Mucosa of rectum (tissue), 2 donors: ENCODE data around the gene COPS8.

Experiments used
- H3K27ac ChIP-seq, 2 donors: one replicate each; pipeline ENCODE4 v1.7.0; 2013; ENCODE audit warnings: inconsistent platforms in 2 of 2, low read depth in 2 of 2, low read length in 2 of 2
- H3K27me3 ChIP-seq, 2 donors: one replicate each; pipeline ENCODE4 v1.7.0; 2013; ENCODE audit warnings: low read length in 2 of 2; ENCODE audit not compliant: control insufficient read depth in 2 of 2, insufficient read depth in 2 of 2
- H3K36me3 ChIP-seq, 2 donors: one replicate each; pipeline ENCODE4 v1.7.0; 2013; ENCODE audit warnings: low read length in 2 of 2; ENCODE audit not compliant: control insufficient read depth in 2 of 2, insufficient read depth in 2 of 2
- H3K4me1 ChIP-seq, 2 donors: one replicate each; pipeline ENCODE4 v1.7.0; 2013; ENCODE audit warnings: low read length in 2 of 2, mild to moderate bottlenecking in 1 of 2; ENCODE audit not compliant: control insufficient read depth in 2 of 2, insufficient read depth in 2 of 2
- H3K4me3 ChIP-seq, 2 donors: one replicate each; pipeline ENCODE4 v1.7.0; 2013; ENCODE audit warnings: low read length in 2 of 2
- H3K9ac ChIP-seq, 2 donors: one replicate each; pipeline ENCODE4 v1.7.0; 2013; ENCODE audit warnings: low read length in 2 of 2, low read depth in 1 of 2, mild to moderate bottlenecking in 1 of 2
- H3K9me3 ChIP-seq, 2 donors: one replicate each; pipeline ENCODE4 v1.7.0; 2013; ENCODE audit warnings: low read length in 2 of 2; ENCODE audit not compliant: control insufficient read depth in 2 of 2
- donor health status: healthy.
- donor health status: Normal muscosa, but diverticular disease.

The COPS8 gene

GRCh38 chr2:237055386-237056100 is 30.1 kb upstream of the COPS8 start:
- H3K9ac ChIP-seq, result no peak overlapping the region
- H3K9me3 ChIP-seq, result no peaks in the 10 kb centered on the region
- H3K36me3 ChIP-seq, result no peaks in the 10 kb centered on the region
- no peak overlapping the region for H3K27ac ChIP-seq
- no peak overlapping the region for H3K4me3 ChIP-seq
- H3K4me1 ChIP-seq, result peaks cover 0 to 4% of the 10 kb centered on the region in 2 donors
- H3K27me3 ChIP-seq, result no peaks in the 10 kb centered on the region

- no peaks in the 10 kb centered on the region for H3K36me3 ChIP-seq
- no peak overlapping the region for H3K4me3 ChIP-seq
- H3K4me1 ChIP-seq, result peaks cover 0 to 4% of the 10 kb centered on the region in 2 donors
- no peaks in the 10 kb centered on the region for H3K9me3 ChIP-seq
- no peaks in the 10 kb centered on the region for H3K27me3 ChIP-seq
- H3K9ac ChIP-seq, result no peak overlapping the region
- no peak overlapping the region for H3K27ac ChIP-seq
Measured at GRCh38 chr2:237056287-237056875, 29.3 kb upstream of the COPS8 start.

- Histone ChIP-seq H3K4me1 (peaks cover 0 to 4% of the 10 kb centered on the region in 2 donors), H3K27me3 (no peaks in the 10 kb centered on the region), H3K4me3 (no peak overlapping the region), H3K36me3 (no peaks in the 10 kb centered on the region), H3K27ac (no peak overlapping the region), H3K9ac (no peak overlapping the region), H3K9me3 (no peaks in the 10 kb centered on the region)
Measured at GRCh38 chr2:237057107-237057506, 28.6 kb upstream of the COPS8 start.

GRCh38 chr2:237057893-237058300 is 27.8 kb upstream of the COPS8 start:
- no peaks in the 10 kb centered on the region for H3K36me3 ChIP-seq
- H3K9ac ChIP-seq, result no peak overlapping the region
- peak overlapping the region in 1 of 2 donors; percentile 23 for H3K27ac ChIP-seq
- H3K9me3 ChIP-seq, result no peaks in the 10 kb centered on the region
- no peaks in the 10 kb centered on the region for H3K27me3 ChIP-seq
- H3K4me3 ChIP-seq, result peak overlapping the region in 1 of 2 donors; percentile 48
- peaks cover 0 to 4% of the 10 kb centered on the region in 2 donors for H3K4me1 ChIP-seq

GRCh38 chr2:237058423-237058822 is 27.3 kb upstream of the COPS8 start:
- Histone ChIP-seq H3K27ac (no peak overlapping the region), H3K9ac (no peak overlapping the region), H3K9me3 (no peaks in the 10 kb centered on the region), H3K4me3 (peak overlapping the region in 1 of 2 donors; percentile 48), H3K4me1 (peaks cover 0 to 4% of the 10 kb centered on the region in 2 donors), H3K36me3 (no peaks in the 10 kb centered on the region), H3K27me3 (no peaks in the 10 kb centered on the region)

- Histone ChIP-seq H3K9me3 (no peaks in the 10 kb centered on the region), H3K36me3 (no peaks in the 10 kb centered on the region), H3K4me1 (peaks cover 0 to 4% of the 10 kb centered on the region in 2 donors), H3K27ac (peak overlapping the region; percentile 50 to 67), H3K27me3 (no peaks in the 10 kb centered on the region), H3K4me3 (peak overlapping the region in 1 of 2 donors; percentile 48), H3K9ac (no peak overlapping the region)
Measured at GRCh38 chr2:237059155-237059875, 26.4 kb upstream of the COPS8 start.

- Histone ChIP-seq H3K36me3 (no peaks in the 10 kb centered on the region), H3K4me1 (peaks cover 0 to 4% of the 10 kb centered on the region in 2 donors), H3K27me3 (no peaks in the 10 kb centered on the region), H3K27ac (no peak overlapping the region), H3K9me3 (no peaks in the 10 kb centered on the region), H3K4me3 (no peak overlapping the region), H3K9ac (no peak overlapping the region)
Measured at GRCh38 chr2:237060534-237061312, 25.0 kb upstream of the COPS8 start.

- Histone ChIP-seq H3K27me3 (no peaks in the 10 kb centered on the region), H3K9ac (no peak overlapping the region), H3K9me3 (no peaks in the 10 kb centered on the region), H3K27ac (no peak overlapping the region), H3K36me3 (no peaks in the 10 kb centered on the region), H3K4me1 (peaks cover 0 to 4% of the 10 kb centered on the region in 2 donors), H3K4me3 (no peak overlapping the region)
Measured at GRCh38 chr2:237061356-237061755, 24.3 kb upstream of the COPS8 start.

GRCh38 chr2:237062585-237062984 is 23.1 kb upstream of the COPS8 start:
- H3K9me3 ChIP-seq, result no peaks in the 10 kb centered on the region
- H3K36me3 ChIP-seq, result no peaks in the 10 kb centered on the region
- H3K4me3 ChIP-seq, result no peak overlapping the region
- no peak overlapping the region for H3K9ac ChIP-seq
- peaks cover 0 to 4% of the 10 kb centered on the region in 2 donors for H3K4me1 ChIP-seq
- no peak overlapping the region for H3K27ac ChIP-seq
- H3K27me3 ChIP-seq, result no peaks in the 10 kb centered on the region
